IPS-18c (cell line): ENCODE measurements around the gene PLEKHM3.
"Not testable (repeated sequence)": the region's sequence is repeated elsewhere in the genome, so short reads cannot be mapped to it uniquely, and the experiment has no call there.

Experiments used
- H3K4me3 ChIP-seq: 2 replicates; pipeline ENCODE4 v1.7.0; 2013; ENCODE audit warnings: low read depth, mild to moderate bottlenecking, low read length, moderate library complexity; ENCODE audit not compliant: insufficient read depth
- H3K9me3 ChIP-seq: one replicate; pipeline ENCODE4 v1.6.1; 2013; ENCODE audit warnings: mild to moderate bottlenecking, low read length, moderate library complexity; ENCODE audit not compliant: control insufficient read depth, insufficient read depth

PLEKHM3 gene

DNA sequence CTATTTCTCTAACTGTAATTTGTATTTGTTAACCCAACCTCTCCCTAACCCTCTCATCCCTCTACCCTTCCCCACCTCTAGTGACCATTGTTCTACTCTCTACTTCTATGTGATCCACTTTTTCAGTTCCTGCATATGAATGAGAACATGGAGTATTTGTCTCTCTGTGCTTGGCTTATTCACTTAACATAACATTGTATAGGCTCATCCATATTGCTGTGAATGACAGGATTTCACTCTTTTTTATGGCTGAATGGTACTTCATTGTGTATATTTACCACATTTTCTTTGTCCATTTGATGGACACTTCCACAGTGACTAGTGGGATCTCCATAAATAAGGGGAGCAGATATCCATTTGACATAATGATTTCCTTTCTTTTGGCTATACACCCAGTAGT lies 103.7 kb downstream of the PLEKHM3 start:
- H3K4me3 ChIP-seq = no peak overlapping the region
- H3K9me3 ChIP-seq = no peaks in the 10 kb centered on the region

DNA sequence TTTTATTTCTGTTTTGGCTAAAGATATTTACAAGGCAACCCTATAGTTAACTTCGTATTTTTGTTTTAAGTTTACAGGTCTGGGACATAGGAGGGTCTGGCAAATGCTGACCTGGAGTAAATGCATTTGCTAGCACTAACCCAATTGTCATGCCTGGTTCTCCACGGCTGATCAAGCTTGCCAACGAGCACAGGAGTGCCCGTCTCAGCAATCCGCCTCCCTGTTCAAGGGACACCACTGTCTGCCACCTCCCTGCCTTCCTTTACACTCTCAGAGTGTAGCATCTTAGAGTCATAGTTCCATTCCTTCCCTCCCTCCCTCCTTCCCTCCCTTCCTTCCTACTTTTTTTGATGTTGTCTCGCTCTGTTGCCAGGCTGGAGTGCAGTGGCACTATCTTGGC lies 104.6 kb downstream of the PLEKHM3 start:
- Histone ChIP-seq H3K9me3 (no peaks in the 10 kb centered on the region), H3K4me3 (no peak overlapping the region)

DNA sequence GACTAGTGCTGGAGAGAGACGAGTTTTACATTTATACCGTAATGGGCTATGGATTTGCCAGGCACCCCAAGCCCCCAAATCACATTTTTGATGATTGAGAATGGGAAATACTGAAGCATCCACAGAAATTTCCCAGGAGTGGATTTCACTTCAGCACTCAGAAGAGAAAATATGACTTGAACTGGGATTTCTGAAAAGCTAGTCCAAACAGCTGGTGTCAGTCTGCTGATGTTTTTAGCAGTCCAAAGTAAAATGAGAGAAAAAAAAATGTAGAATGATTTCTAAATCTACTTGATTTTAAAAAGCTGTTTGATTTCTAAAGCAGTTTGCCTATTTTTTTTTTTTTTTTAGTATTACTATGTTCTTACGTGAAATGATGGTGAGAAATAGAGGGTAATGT lies 105.0 kb downstream of the PLEKHM3 start:
- H3K9me3 ChIP-seq = no peaks in the 10 kb centered on the region

DNA sequence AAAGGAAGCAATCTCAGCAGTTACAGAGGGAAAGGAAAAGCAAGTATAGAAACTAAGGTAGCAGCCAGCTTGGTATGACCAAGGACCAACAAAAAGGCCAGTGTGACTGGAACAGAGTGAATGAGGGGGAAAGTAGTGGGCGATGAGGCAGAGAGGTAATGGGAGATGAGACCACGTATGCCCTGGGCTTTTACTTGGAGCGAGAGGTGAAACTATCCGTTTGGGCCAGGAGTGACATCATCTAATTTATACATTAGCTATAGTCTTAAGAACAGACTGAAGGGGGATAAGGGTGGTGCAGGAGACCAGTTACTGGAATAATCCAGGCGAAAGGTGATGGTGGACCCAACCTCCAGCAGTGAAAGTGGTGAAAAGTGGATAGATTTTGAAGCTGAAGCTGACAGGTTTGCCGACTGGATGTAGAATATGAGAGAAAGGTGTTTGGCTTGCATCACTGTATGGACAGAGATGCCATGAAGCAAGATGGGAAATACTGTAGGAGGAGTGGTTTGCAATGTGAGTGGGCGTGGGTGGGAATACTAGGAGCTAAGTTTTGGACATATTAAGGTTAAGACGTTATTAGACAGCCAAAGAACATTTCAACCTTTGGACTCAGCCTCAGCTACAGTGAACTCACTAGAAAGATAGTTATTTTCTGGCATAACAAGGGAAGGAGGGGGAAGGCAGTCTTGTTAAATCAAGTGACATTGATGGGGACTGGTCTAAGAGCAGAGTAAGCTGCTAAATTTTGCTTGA lies 106.0 kb downstream of the PLEKHM3 start:
- Histone ChIP-seq H3K9me3 (no peaks in the 10 kb centered on the region), H3K4me3 (no peak overlapping the region)

More for the DNA sequence above, 105.0 kb downstream of the PLEKHM3 start:
- no peak overlapping the region for H3K4me3 ChIP-seq

DNA sequence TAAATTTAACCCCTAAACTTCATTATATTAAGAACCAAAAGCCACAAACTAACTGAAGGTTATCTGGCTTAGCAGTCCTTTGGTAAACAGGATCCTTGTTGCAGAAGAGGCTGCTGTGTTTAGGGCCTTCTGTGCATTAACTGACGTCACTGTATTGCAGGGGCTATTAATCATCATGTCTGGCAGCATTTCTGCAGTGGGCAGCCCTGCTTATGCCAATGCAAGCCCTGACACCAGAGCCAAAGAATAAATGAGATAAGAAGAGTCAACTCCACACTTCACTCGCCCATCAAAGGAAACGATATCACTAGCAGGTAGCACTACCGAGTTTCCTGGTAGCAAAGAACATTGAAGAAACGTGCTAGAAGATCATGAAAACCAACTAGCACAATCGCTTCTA lies 110.6 kb downstream of the PLEKHM3 start:
- H3K9me3 ChIP-seq = no peaks in the 10 kb centered on the region

DNA sequence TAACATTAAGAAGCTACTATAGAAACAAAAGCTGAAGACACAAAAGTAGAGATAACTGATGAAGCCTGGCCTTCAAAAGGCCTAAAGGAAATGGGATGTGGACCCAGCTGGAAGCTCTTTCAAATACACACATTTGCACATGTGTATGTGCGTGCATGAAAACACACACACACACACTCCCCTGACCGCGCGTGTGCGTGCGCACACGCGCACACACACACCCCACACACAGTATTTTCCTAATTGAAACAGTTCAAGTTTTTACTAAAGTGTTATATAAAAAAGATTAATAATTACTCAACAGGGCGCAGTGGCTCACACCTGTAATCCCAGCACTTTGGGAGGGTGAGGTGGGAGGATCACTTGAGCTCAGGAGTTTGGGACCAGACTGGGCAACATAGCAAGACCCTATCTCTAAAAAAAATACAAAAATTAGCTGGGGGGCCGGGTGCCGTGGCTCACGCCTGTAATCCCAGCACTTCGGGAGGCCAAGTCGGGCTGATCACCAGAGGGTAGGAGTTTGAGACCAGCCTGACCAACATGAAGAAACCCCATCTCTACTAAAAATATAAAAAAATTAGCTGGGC lies 111.5 kb downstream of the PLEKHM3 start:
- Histone ChIP-seq H3K9me3 (no peaks in the 10 kb centered on the region), H3K4me3 (no peak overlapping the region)

More for the DNA sequence above, 110.6 kb downstream of the PLEKHM3 start:
- no peak overlapping the region for H3K4me3 ChIP-seq

DNA sequence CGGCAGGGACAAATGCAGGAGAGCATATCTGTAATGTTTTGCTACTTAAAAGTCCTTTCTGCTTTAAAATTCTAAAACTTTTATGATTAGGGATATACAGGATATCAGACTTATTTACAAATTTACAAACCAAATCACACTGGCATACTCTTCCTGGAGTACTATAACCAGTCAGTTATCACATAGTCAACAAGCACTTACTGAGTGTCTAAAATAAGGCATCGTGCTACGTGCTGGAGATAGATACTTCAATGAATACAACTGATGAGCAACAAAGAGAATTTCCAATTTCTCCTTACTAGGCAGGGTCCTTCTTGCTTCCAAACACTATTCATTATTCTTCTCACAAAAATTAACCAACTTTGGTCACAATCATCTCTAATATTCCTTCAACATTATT lies 113.5 kb downstream of the PLEKHM3 start:
- Histone ChIP-seq H3K4me3 (no peak overlapping the region), H3K9me3 (no peaks in the 10 kb centered on the region)

DNA sequence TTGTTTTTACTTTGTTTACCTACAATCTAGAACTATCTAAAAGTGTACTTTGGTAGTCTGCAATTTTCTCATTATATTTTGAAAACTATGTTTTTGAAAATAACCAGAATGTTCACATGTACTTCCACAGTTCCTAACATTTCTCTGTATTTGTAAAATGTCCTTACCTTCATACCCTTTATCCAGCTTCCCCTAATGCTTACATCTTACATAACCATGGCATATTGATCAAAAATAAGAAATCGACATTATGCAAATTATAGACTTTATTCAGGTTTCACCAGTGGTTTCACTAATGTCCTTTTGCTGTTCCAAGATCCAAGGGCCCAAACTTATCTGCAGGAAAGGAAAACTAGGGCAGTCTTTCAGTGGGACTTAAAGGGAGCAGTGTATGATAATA lies 114.1 kb downstream of the PLEKHM3 start:
- H3K4me3 ChIP-seq = no peak overlapping the region
- H3K9me3 ChIP-seq = no peaks in the 10 kb centered on the region

DNA sequence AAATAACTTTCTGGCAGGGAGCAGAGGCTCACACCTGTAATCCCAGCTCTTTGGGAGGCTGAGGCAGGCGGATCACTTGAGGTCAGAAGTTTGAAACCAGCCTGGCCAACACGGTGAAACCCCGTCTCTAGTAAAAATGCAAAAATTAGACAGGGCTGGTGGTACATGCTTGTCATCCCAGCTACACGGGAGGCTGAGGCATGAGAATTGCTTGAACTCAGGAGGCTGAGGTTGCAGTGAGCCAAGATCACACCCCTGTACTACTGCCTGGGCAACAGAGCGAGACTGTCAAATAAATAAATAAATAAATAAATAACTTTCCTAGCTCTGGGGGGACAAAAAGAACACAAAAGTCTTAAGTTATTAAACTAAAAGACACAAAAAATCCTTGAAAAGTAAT lies 118.8 kb downstream of the PLEKHM3 start:
- not testable (repeated sequence) for H3K9me3 ChIP-seq, H3K4me3 ChIP-seq

DNA sequence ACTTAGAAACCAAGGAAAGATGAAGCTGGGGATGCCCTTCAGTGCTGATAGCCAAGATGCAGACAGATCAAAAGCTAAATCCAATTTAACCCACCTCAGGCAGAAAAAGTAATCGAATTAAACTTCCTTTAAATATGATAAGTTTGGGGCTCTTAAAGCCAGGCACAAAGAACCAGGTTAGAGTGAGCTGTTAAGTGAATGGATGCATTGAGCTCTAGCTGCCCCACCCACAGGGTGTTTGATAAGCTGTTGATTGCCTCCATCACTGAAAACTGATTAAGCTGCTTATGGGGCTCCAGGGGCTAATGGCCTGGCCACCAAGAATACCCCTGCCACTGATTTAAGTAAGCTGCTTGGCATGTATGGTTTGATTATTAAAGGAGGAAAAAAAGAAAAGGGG lies 119.8 kb downstream of the PLEKHM3 start:
- Histone ChIP-seq H3K4me3 (no peak overlapping the region), H3K9me3 (no peaks in the 10 kb centered on the region)

DNA sequence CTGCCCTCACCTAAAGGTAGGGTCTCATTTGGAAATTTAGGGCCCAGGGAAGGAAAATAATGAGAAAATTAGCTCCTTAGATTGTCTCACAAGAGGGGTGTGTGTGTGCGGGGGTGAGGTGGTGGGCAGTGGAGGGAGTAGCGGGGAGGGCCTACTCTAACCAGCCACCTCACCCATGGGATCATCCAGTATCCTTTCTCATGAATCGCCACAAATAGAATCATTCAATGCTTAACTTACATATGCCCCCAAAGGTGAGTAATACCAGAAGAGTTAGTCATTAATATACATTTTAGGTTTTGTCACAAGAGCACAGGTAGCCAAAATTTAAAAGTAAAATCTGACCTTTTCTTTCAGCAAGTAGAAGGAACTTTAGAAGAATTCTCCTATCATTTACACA lies 122.1 kb downstream of the PLEKHM3 start:
- no peaks in the 10 kb centered on the region for H3K9me3 ChIP-seq
- H3K4me3 ChIP-seq = no peak overlapping the region

DNA sequence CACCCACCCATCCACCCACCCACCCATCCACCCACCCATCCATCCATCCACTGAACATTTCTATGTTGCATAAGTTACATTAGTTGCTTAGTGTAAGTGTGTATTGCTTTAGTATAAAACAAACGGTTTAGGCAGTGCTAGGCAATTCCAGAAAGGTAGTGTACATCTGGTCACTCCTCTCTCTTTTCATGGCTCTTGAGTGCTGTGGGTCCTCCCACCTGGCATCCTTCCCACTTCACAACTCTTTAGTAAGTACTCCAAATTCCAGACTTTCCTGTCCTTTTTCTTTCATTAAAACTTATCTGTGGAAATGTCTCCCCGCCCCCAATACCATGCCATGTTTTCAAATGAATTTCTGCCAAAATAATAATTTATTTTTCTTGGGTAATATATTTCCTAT lies 122.5 kb downstream of the PLEKHM3 start:
- no peak overlapping the region for H3K4me3 ChIP-seq
- H3K9me3 ChIP-seq = no peaks in the 10 kb centered on the region

DNA sequence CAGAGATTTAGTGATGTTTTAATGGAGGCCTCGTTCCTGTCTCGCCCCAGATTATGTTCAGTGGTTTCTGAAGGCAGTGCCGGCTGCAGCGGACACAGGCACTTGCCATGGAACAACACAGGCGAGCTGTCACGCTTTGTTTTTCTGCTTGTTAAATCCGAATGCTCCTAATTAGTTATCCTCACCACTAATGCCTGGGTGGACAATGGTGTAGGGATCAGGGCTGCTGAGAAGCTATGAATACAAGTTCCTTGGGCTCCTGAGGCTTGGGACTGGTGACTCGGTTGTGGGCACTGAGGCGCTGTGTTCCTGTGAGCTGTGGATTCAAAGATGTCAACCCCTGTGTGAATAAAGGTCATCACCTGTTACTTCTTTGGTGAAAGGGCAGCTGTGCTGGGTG lies 123.5 kb downstream of the PLEKHM3 start:
- no peak overlapping the region for H3K4me3 ChIP-seq
- no peaks in the 10 kb centered on the region for H3K9me3 ChIP-seq

DNA sequence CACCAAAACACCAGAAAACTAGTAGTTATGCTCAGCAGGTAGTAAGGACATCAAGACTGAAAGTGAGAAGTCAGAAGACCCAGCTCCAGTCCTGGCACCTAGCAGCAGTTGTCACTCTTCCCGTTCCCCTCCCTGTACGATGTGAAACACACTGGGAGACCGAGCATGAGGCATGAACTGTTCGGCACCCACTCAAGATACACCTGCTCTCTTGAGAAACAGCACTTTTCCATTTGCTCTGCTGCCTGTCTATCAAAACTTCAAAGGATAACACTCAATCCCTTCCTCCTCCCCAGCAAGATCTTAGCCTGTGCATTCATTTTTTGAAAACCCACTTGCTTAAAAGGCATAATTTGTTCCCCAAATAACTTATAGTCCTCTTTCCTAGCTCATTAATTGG lies 123.9 kb downstream of the PLEKHM3 start:
- no peak overlapping the region for H3K4me3 ChIP-seq
- no peaks in the 10 kb centered on the region for H3K9me3 ChIP-seq

DNA sequence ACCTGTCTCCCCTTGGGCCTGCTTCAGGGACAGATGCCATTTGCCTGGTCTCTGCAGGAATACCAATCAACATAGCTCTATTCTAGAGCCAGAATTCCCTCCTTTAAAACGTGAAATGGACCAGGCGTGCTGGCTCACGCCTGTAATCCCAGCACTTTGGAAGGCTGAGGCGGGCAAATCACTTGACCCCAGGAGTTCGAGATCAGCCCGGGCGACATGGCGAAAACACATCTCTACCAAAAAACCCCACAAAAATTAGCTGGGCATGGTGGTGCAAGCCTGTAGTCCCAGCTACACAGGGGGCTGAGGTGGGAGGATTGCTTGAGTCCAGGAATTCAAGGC lies 127.0 kb downstream of the PLEKHM3 start:
- no peak overlapping the region for H3K4me3 ChIP-seq

DNA sequence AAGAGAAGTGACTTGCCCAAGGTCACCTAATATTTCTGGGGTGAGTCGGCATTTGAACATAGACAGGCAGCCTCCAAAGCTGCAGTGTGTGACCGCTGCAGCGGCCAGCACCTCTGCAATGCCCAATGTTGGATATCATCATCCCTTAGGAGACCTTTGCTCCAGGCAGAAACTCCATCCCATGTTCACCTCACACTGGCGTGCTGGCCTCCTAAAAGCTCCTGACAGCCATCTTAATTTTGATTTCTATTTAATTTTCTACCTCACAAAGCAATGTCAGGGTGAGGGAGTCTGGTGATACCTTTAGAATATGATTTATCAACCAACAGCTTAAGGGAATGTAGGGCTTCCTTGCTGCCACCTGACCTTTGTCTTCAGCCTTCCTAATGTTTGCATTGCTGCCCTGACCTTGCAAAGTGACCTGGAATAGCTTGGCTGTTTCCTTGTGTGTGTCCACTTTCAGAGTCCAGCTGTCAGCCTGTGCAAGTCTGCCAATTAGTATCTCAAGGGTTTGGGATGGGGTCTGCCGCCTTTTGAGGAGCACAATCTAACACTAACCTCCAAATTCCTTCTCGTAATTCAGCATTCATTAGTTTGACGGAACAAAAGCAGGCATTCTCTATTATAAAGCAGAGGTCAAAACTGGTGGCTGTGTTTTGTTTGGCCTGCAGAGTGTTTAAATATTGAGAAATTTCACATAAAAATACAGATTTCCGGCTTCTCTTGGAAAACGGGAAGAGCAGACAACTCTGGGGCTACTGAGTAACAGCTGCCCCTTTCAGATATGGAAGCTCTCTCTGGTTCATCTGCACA lies 127.6 kb downstream of the PLEKHM3 start:
- H3K4me3 ChIP-seq = no peak overlapping the region
- H3K9me3 ChIP-seq = no peaks in the 10 kb centered on the region

More for the DNA sequence above, 127.0 kb downstream of the PLEKHM3 start:
- no peaks in the 10 kb centered on the region for H3K9me3 ChIP-seq

DNA sequence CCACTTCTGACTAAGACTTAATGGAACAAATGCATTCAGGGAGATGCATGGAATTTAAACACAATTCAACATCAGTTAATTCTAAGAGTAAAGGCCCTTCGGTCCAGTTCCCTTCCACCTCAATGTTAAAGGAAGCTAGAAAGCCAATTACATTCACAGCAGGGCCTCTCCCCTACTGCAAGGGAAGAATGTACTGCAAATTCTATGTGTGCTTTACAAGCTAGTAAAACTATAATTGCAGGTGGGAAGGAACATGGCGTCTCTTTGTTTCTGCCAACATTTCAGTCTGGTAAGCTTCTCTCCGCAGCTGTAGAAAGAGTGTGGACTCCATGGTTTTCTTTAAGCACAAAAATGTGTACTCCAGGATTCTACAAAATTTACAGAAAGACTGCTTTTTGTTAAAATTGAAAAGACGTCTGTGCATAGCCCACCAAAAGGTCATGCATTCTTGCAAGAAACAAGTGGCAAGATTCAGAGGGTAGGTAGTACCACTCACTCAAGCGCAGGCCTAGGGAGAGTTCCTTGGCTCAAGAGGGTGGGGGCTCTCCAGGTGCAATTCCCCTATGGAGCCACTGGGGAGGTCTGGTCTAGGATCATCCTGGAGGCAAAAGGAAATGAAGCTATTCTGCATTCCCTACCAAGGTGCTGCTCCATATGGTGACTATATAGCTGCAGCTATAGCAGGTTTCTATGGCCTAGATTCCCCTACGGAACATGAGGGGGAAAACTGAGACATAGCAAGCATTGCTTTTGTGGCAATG lies 128.6 kb downstream of the PLEKHM3 start:
- Histone ChIP-seq H3K9me3 (no peaks in the 10 kb centered on the region), H3K4me3 (no peak overlapping the region)
